Small intestine (tissue), 7 donors: ENCODE measurements around the gene CHST11. TPM values are rescaled to one million over a fixed set of nuclear protein-coding genes. Genes with fewer than 3 reads are reported as not detected.

Experiments used
- DNase-seq, 2 donors: peaks; one replicate each; pipeline versions ENCODE4 v3.0.0 to v3.0.0-alpha.2; 2013
- FAIRE-seq: peaks from 2 replicates; lab custom pipeline; 2012; peaks lifted over from hg19 to GRCh38; lab: Jason Lieb, UNC
- H3K27ac ChIP-seq, 3 donors: one replicate each; pipeline ENCODE4 v1.5.1; 2013; ENCODE audit warnings: low read length in 2 of 3, mild to moderate bottlenecking in 2 of 3, control low read depth in 1 of 3, inconsistent platforms in 1 of 3, low read depth in 1 of 3, moderate library complexity in 1 of 3
- H3K27me3 ChIP-seq, 3 donors: one replicate each; pipeline ENCODE4 v1.6.1; 2013; ENCODE audit warnings: low read length in 3 of 3, inconsistent platforms in 1 of 3; ENCODE audit not compliant: control insufficient read depth in 3 of 3, insufficient read depth in 3 of 3
- H3K36me3 ChIP-seq, 3 donors: one replicate each; pipeline ENCODE4 v1.6.1; 2013; ENCODE audit warnings: low read length in 3 of 3, inconsistent platforms in 1 of 3, low read depth in 1 of 3, mild to moderate bottlenecking in 1 of 3, moderate library complexity in 1 of 3; ENCODE audit not compliant: control insufficient read depth in 3 of 3, insufficient read depth in 2 of 3
- H3K4me1 ChIP-seq, 3 donors: one replicate each; pipeline ENCODE4 v1.6.1; 2013; ENCODE audit warnings: low read length in 2 of 3, inconsistent platforms in 1 of 3, low read depth in 1 of 3, mild to moderate bottlenecking in 1 of 3, moderate library complexity in 1 of 3; ENCODE audit not compliant: control insufficient read depth in 3 of 3, insufficient read depth in 2 of 3
- H3K4me3 ChIP-seq, 3 donors: one replicate each; pipeline ENCODE4 v1.5.1; 2013; ENCODE audit warnings: low read length in 3 of 3, control low read depth in 1 of 3, inconsistent platforms in 1 of 3, low read depth in 1 of 3, mild to moderate bottlenecking in 1 of 3, moderate library complexity in 1 of 3
- H3K9me3 ChIP-seq, 2 donors: one replicate each; pipeline ENCODE4 v1.6.1; 2013; ENCODE audit warnings: low read depth in 1 of 2, low read length in 1 of 2; ENCODE audit not compliant: control insufficient read depth in 2 of 2, insufficient read depth in 1 of 2
- WGBS, 3 donors: extraction: QIAGEN DNeasy Blood & Tissue Kit; methylation state at CpG; one replicate each; pipeline ENCODE4 v1.1.7; 2013; 5-methylcytosine and 5-hydroxymethylcytosine counted together
- polyA plus RNA-seq, 4 donors: library from polyadenylated mRNA; stranded (reverse) in 3 of 4; unstranded in 1 of 4; fragments of 200-250 nt in 3 of 4; fragments of 120-200 nt in 1 of 4; gene quantifications; one replicate each; pipeline versions ENCODE4 v1.2.1 to v1.2.3, GENCODE V29; 2013
- donor health status: healthy with polysubstance abuse.
- donor health status: control.
- donor health status: control.
- donor health status: Bipolar disorder and iron deficiency.
- donor health status: healthy.

The CHST11 gene
- polyA plus RNA-seq, 4 donors = 0.89 to 3.0 (median 2.0) TPM

DNA sequence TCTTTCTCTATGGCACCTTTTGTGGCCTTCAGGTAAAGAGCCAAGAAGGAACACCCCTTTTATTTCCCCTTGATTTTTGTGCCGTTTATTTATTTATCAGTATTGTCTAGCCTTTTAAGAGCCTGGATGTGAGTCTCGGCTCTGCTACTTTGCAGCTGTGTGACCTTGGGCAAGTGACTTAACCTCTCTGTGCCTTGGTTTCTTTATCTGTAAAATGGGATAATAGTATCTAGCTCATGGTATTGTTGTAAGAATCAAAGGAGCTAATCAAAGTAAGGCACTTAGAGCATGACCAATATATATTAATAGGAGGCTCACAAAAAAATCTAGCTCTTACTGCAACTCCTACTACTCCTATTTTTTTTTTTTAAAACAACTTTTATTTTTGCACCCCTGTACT, 179.7 kb downstream of the CHST11 start:
- H3K36me3 ChIP-seq = no peaks in the 10 kb centered on the region
- H3K27me3 ChIP-seq = no peaks in the 10 kb centered on the region
- WGBS, 3 donors = 88 to 91% (median 90%) methylated on average over 2 of the region's 2 CpGs
- no peak for FAIRE-seq
- H3K9me3 ChIP-seq = peaks cover 0 to 8% of the 10 kb centered on the region in 2 donors
- H3K27ac ChIP-seq = no peak overlapping the region
- no peak overlapping the region for H3K4me3 ChIP-seq
- no peaks in the 10 kb centered on the region for H3K4me1 ChIP-seq
- no peak for DNase-seq

GRCh38 chr12:104637604-104638003, 180.9 kb downstream of the CHST11 start:
- no peak for DNase-seq
- Histone ChIP-seq H3K9me3 (peaks cover 0 to 8% of the 10 kb centered on the region in 2 donors), H3K4me3 (no peak overlapping the region), H3K27ac (no peak overlapping the region), H3K36me3 (no peaks in the 10 kb centered on the region), H3K4me1 (no peaks in the 10 kb centered on the region), H3K27me3 (no peaks in the 10 kb centered on the region)
- FAIRE-seq = no peak
- WGBS, 3 donors = 64 to 75% (median 70%) methylated on average over 6 of the region's 6 CpGs

DNA sequence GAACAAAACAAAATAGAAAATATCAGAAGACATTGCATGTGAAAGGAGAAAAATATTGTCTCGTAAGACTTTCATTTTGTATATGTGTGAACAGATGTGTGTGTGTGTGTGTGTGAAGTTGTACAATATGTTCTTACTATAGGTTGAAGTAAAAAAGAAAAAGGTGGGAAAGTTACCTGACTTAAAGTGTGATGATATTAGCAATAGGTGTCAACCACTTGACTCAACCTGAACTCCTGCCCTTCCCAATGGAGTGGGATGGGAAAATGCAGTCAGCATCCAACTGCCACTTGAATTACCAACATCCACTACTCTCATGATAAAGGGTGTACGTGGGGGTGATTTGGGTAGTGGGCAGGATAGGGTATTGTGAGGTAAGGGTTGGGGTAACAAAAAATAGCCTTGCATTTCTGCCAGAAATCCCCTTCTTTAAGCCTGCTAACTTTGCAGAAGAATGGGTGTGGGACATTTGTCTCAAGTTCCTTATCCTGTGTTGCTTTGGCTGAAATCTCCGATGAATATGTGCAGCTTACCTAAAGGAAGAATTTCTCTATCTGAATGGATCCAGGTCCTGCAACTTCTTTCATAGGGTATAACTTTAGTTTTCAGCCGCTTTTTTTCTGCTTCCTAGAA, 181.6 kb downstream of the CHST11 start:
- FAIRE-seq (no peak), DNase-seq (no peak)
- no peaks in the 10 kb centered on the region for H3K27me3 ChIP-seq
- no peaks in the 10 kb centered on the region for H3K36me3 ChIP-seq
- H3K4me1 ChIP-seq = peaks cover 0 to 4% (median 0%) of the 10 kb centered on the region in 3 donors
- WGBS, 3 donors = 84 to 90% (median 89%) methylated on average over 4 of the region's 4 CpGs
- no peak overlapping the region for H3K27ac ChIP-seq
- no peak overlapping the region for H3K4me3 ChIP-seq
- H3K9me3 ChIP-seq = peaks cover 0 to 8% of the 10 kb centered on the region in 2 donors

- 85 to 94% (median 85%) methylated on average over 3 of the region's 3 CpGs for WGBS, 3 donors
- H3K27ac ChIP-seq = no peak overlapping the region
- DNase-seq = no peak
- H3K9me3 ChIP-seq = peaks cover 0 to 8% of the 10 kb centered on the region in 2 donors
- no peaks in the 10 kb centered on the region for H3K27me3 ChIP-seq
- no peaks in the 10 kb centered on the region for H3K36me3 ChIP-seq
- no peak for FAIRE-seq
- H3K4me3 ChIP-seq = no peak overlapping the region
- peaks cover 0 to 5% (median 0%) of the 10 kb centered on the region in 3 donors for H3K4me1 ChIP-seq
These were observed 182.1 kb downstream of the CHST11 start for GRCh38 chr12:104638851-104639240.

DNA sequence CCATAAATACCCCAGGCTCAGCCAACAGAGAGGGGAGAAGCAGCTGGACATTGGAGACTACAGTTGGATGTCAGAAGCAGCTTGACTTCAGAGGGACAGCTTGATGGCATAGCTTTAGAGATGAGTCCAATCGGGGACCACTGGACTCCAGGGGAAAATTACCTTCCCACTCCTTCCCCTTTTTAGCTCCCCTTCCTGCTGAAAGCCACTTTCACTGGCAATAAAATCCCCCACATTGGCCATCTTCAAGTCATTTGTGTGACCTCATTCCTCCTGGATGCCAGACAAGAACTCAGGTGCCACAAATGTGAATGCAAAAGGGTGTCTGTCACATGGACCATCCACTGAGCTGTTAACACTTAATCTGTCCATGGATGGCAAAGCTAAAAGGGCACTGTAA, 184.2 kb downstream of the CHST11 start:
- Histone ChIP-seq H3K27ac (no peak overlapping the region), H3K4me1 (peaks cover 0 to 8% (median 0%) of the 10 kb centered on the region in 3 donors), H3K36me3 (no peaks in the 10 kb centered on the region), H3K27me3 (no peaks in the 10 kb centered on the region), H3K9me3 (peaks cover 0 to 8% of the 10 kb centered on the region in 2 donors), H3K4me3 (no peak overlapping the region)
- DNase-seq (no peak), FAIRE-seq (no peak)
- WGBS, 3 donors = 75 to 100% (median 97%) methylated on average over 1 of the region's 1 CpG

DNA sequence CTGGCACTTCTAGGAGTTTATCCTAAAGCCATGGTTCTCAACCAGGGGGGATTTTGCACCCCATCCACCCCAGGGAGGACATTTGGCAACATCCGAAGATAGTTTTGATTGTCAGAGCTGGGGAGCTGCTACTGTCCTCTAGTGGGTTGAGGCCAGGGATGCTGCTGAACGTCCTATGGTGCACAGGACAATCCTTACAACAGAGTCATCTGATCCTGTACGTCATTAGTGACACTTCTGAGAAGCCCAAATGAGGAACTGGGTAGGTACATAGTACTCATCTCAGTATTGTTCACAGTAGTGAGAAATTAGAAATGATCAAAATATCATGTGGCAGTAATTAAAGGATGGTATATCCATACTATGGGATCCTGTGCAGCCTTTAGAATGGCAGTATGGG, 185.1 kb downstream of the CHST11 start:
- no peak overlapping the region for H3K27ac ChIP-seq
- peaks cover 0 to 8% of the 10 kb centered on the region in 2 donors for H3K9me3 ChIP-seq
- 61 to 73% (median 63%) methylated on average over 3 of the region's 3 CpGs for WGBS, 3 donors
- H3K4me1 ChIP-seq = peaks cover 0 to 8% (median 0%) of the 10 kb centered on the region in 3 donors
- FAIRE-seq (no peak), DNase-seq (no peak)
- no peaks in the 10 kb centered on the region for H3K36me3 ChIP-seq
- no peaks in the 10 kb centered on the region for H3K27me3 ChIP-seq
- no peak overlapping the region for H3K4me3 ChIP-seq

GRCh38 chr12:104643093-104643818, 186.5 kb downstream of the CHST11 start:
- FAIRE-seq = no peak
- DNase-seq = no peak
- Histone ChIP-seq H3K36me3 (no peaks in the 10 kb centered on the region), H3K4me3 (no peak overlapping the region), H3K4me1 (peaks cover 0 to 8% (median 0%) of the 10 kb centered on the region in 3 donors), H3K9me3 (peaks cover 0 to 10% of the 10 kb centered on the region in 2 donors), H3K27me3 (no peaks in the 10 kb centered on the region), H3K27ac (peak overlapping the region in 1 of 3 donors; percentile 73)
- 86 to 90% (median 90%) methylated on average over 8 of the region's 8 CpGs for WGBS, 3 donors

GRCh38 chr12:104643819-104644669, 187.3 kb downstream of the CHST11 start:
- H3K4me3 ChIP-seq = no peak overlapping the region

More at GRCh38 chr12:104643819-104644669, 187.3 kb downstream of the CHST11 start:
- no peaks in the 10 kb centered on the region for H3K27me3 ChIP-seq
- no peaks in the 10 kb centered on the region for H3K36me3 ChIP-seq
- FAIRE-seq (no peak), DNase-seq (peak in 1 of 2 donors; percentile 10)
- 43 to 54% (median 48%) methylated on average over 12 of the region's 12 CpGs for WGBS, 3 donors
- peaks cover 0 to 8% (median 0%) of the 10 kb centered on the region in 3 donors for H3K4me1 ChIP-seq
- H3K27ac ChIP-seq = peak overlapping the region in 1 of 3 donors; percentile 73
- peaks cover 0 to 10% of the 10 kb centered on the region in 2 donors for H3K9me3 ChIP-seq
